VCaP (cell line): ENCODE results near the gene MKS1.

Source experiments
- H3K27ac ChIP-seq: fragments of 450-650 bp; 2 replicates; pipeline ENCODE4 v1.5.1; 2017
- CTCF ChIP-seq: fragments of 450-650 bp; conservative IDR thresholded peaks from 2 replicates; pipeline ENCODE4 v1.5.1; 2017; ENCODE audit warnings: mild to moderate bottlenecking, moderate library complexity

MKS1 gene

GRCh38 chr17:58200024-58200633, 18.9 kb downstream of the MKS1 start:
- peak; percentile 53 for TF ChIP-seq CTCF
- no peak overlapping the region for H3K27ac ChIP-seq

GRCh38 chr17:58196610-58197009, 22.4 kb downstream of the MKS1 start:
- TF ChIP-seq CTCF: no peak
- H3K27ac ChIP-seq: no peak overlapping the region

- no peak overlapping the region for H3K27ac ChIP-seq
- TF ChIP-seq CTCF: no peak
Measured at GRCh38 chr17:58195518-58196123, 23.4 kb downstream of the MKS1 start.

GRCh38 chr17:58193641-58194255, 25.3 kb downstream of the MKS1 start:
- TF ChIP-seq CTCF: no peak
- H3K27ac ChIP-seq: no peak overlapping the region

GRCh38 chr17:58192612-58193011, 26.4 kb downstream of the MKS1 start, which contains the start of gene EPX:
TSS of gene EPX (plus strand) at chr17:58192726. CDS start at chr17:58192847, 121 bp downstream.
- H3K27ac ChIP-seq: no peak within 1 kb of the TSS
- no peak for TF ChIP-seq CTCF

GRCh38 chr17:58191241-58191896, 27.7 kb downstream of the MKS1 start:
- no peak for TF ChIP-seq CTCF
- H3K27ac ChIP-seq: no peak overlapping the region

GRCh38 chr17:58189436-58190146, 29.5 kb downstream of the MKS1 start:
- no peak overlapping the region for H3K27ac ChIP-seq
- TF ChIP-seq CTCF: no peak
